Nucleus accumbens (tissue), 56 donors: ENCODE results near the gene TSPOAP1.
A peak's percentile ranks its signal among the peaks of the same experiment; 100 is the strongest.

ENCODE experiments used
- DNase-seq, 56 donors: peaks; one replicate each; lab custom pipeline; 2025; lab: John Stamatoyannopoulos, UW

TSPOAP1 gene

DNA sequence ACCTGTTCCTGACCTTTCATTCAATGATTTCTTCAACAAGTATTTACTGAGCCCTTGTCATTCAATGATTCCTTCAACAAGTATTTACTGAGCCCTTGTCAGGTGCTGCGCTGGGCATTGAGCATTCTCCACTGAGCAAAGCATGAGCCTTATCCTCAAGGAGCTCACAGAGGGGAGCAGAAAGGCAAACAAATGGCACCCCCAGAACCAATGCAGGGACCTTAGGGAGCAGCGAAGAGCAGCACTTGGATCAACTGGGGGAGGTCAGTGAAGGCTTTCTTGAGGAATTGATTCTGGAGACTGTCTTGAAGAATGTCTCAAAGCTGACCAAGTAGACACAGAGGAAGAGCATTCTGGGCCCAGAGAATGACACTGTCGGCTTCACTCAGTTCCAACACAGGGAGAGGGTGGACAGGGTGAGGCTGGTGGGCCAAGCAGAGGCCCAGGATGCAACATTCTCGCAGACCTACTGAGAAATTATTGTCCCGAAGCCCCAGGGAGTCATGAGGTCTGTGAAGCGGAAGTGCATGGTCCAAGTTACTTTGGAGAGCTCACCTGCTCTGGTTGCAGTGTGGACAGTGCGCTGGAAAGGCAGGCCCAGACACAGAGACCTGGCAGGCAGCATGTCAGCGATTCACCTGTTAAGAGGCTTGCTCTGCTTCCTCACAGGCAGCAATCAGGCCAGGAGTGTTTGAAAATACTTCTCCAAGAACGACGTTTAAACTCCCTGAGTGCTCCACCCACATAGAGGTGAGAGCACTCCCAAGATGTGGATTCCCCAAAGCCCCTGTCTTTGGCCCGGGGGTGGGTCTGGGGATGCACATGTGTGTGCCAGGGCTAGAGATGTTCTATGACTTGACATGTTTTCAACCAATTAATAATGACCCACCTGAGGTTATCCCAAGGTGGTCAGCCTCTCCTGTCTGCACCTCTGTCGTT lies 44.7 kb downstream of the TSPOAP1 start:
- DNase-seq: no peak

DNA sequence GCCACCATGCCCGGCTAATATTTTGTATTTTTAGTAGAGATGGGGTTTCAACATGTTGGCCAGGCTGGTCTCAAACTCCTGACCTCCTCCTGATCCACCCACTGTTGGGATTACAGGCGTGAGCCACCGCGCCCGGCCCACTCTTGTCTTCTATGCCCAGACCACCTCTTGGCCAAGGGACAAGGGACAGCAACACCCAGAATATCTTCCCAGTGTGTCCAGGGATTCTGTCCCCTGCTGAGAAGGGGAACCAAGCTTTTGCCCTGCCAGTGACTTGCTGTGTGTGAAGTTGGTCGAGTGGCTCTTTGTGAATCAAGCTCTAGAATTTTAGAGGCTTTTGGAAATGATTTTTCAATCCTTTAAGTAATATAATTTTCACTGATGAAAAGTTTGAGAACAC lies 46.2 kb downstream of the TSPOAP1 start:
- no peak for DNase-seq

DNA sequence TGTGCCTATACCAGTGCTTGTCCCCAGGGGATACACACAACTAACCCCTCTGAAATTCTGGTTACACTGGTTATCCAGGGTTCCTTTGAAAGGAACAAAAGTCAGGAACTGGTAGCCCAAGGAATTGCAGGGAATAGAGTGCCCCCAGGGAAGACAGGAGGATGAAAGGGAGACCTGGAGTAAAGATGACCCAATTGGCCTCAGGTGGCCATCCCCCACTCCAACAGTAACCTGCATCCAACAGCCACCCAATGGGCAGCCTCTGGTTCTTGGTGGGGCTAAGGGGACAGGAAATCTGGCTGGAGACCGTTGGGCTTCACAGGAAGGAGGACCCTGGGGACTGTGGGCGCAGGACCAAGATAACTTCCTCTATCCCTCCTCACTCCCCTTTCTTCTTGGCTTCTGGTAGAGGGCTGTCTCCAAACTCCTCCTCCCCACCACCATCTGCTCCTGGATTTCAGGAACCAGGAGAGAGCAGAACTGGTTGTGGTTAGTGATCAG lies 47.0 kb downstream of the TSPOAP1 start:
- DNase-seq: no peak

DNA sequence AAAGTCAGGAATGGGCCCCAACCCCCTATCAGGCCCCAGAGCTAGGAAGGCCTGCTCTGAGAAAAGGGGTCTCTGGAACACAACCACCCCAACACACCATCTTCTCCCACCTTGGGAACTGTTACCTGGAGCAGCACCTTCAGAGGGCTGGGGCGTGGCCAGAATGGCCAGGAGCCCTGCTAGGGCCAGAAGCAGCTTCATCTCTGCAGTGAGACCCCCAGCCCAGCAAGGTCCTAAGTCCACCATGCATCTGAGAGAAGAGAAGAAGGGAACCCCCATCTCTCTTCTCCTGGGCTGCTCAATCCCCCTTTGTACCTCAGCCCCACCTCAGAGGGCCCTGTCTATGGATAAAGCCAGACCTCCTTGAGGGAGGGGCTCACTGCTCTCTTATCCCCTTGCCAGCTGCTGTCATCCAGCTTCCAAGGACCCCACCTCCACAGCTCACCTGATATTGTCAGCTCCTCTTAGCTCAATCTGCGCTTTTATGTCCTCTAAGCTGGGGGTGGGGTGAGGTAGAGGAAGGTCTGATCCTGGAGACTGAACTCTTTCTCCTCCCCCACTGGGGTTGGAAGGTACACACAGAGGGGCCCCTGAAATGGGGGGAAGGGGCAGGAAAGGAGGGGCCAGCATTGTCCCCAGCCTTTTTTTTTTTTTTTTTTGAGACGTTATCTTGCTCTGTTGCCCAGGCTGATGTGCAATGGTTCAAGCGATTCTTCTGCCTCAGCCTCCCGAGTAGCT lies 47.9 kb downstream of the TSPOAP1 start, which contains the start of gene MPO:
MPO (minus strand) TSS at position 456 of the 738 bp plus-strand sequence; CDS start at position 279, 177 bp downstream.
- no peak for DNase-seq

DNA sequence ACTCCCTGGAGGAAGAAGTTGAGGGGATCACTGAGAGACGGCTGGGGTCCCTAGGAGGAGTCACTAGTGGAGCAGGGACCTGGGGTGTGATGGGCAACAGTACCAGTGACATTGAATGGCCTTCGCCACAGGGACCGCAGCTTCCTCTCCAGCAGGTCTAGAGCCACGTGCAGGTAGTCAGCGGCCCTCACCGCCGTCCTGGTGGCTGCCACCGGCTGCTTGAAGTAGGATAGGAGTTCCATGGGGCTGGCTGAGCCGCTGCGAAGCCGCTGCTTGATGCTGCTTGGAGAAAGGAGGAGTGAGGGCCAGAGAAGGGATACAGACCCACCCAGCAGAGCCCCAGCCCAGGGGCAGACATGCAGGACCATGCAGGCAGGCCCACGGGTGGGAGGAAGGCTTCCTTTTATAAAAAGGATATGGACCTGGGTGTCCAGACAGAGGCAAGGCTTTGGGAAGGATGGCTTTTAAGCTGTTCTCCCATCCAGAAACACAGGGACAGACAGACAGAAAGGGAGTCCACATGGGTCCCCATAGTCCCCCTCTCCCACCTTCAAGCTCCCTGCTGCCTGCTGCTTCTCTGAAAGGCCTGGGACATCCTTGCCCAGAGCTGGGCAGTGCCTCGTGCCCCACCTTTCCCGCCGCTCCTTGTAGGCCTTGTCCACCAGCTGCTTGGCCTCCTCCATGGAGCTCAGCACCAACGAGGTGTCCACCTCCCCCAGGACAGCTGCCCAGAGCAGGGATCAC lies 48.7 kb downstream of the TSPOAP1 start:
- DNase-seq: no peak

DNA sequence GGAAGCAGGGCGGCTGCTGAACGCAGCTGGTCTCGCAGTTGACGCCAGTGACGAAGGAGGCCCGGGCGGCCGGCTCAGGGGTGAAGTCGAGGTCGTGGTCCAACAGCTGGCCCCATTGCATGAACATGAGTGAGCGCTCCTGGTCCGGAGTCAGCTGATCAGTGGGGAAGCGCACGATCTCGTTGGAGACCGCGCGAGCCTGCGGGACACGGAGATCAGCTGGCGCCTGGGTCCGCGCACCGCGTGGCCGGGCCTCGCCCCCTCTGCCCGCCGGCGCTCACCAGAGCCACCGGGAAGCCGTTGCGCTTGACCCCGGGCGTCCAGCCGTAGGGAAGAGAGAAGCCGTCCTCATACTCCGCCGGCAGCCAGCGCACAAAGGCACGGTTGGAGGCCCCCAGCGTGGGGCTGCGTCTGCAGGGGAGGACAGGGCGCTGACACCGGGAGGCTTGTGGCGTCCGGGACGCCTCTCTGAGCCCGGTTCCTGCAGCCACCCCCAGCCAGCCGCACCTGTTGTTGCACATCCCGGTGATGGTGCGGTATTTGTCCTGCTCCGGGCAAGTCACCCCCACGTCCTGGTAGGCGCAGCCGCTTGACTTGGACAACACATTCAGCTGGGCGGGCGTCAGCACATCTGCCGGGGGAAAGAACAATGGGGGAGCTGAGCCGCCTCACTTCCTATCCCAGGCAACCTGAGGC lies 49.4 kb downstream of the TSPOAP1 start:
- no peak for DNase-seq

DNA sequence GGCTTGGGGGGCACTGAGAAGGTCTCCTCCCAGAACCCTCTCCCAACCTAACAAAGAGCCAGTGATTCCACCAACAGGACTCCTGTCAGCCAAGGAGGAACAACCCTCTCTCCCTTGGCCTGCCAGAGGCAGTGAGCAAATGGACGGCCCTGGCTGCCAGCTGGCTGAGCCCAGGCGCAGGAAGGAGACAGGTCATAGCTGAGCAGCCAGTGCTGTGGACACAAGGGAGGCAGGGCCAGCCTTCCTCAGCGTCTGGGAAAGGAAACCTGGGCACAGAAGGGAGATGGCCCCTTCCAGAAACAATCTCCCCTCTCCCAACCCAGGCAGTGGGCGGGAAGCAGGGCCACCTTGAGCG lies 50.0 kb downstream of the TSPOAP1 start:
- peak in 3 of 56 donors; percentile 6 to 12 (median 7) for DNase-seq

DNA sequence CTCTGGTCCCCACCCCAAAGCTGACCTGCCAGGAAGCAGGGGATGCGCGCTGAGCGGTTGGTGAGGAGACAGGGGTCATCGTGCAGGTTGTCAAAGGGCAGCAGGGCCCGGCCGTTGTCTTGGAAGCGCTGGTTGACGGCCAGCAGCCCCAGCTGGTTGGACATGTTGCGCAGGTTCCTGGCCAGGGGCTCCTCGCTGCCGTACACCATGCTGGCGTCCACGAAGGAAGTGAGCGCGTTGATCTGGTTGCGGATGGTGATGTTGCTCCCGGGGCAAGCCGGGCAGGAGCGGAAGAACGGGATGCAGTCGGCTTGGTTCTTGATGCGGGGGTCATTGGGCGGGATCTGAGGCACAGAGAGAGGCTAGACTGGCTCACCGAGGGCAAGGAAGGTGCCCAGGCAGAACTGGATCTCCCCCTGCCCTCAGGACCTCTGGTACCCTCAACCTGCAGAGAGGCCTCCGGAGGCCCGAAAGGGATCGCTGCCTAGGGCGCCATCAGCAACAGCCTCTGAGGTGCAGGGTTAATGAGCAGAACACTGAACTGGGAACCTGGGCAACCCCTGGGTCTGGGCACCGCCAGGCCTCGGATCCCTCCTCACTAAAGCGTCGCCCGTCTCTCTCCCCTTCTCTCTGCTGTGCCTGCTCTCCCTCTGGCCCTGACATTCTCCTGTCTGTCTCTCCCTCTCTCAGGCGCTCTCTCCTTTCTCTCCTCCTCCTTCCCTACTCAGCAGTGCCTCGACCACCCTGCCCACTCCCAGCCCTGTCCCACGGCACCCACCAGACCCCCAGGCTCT lies 50.6 kb downstream of the TSPOAP1 start:
- DNase-seq: no peak

DNA sequence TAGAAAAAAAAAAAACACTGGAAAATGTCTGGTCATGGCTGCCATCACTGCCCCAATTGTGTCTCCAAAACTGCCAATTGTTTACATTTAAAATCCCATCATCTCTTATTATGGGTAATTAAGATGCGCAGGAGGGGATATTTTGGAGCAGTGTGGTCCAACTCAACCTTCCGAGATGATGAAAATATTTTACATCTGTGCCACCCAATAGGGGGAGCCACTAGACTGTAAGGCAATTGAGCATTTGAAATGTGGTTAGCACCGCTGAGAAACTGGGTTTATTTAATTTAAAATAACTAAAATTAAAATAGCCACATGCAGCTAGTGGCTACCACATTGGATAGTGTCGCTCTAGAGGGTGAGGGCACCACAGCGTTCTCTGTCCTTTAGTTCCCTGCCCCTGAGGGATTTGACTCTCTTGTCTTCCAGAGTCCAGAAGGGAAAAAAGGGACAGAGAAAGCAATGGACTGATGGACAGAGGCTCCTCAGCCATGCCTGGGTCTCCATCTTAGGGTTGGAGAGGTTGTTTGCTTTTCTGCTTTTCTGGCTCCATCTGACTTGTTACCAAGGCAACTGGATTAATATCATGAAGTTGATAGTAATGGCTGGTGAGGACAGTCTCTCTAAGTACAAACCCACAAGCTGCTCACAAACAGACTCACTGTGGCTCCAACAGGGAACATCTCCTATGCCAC lies 51.3 kb downstream of the TSPOAP1 start:
- DNase-seq: no peak

DNA sequence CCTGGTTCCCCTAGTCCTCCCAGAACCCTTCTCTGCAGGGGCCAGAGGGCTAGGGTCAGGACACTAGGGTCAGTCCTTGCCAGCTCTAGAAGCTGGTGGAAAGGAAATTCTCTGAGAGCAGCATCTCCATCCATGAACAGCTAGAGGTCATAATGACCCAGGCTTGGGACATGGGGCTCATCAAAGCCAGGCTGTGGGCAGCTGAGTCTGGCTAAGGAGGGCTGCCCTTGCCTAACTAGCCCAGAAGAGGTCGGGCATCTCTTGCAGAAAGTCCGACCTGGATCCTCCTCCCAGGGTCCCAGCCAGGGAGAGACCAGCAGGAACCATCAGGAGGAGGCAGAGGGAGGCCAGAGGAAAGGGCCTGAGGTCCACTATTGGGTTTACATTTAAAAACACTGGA lies 52.2 kb downstream of the TSPOAP1 start:
- no peak for DNase-seq

DNA sequence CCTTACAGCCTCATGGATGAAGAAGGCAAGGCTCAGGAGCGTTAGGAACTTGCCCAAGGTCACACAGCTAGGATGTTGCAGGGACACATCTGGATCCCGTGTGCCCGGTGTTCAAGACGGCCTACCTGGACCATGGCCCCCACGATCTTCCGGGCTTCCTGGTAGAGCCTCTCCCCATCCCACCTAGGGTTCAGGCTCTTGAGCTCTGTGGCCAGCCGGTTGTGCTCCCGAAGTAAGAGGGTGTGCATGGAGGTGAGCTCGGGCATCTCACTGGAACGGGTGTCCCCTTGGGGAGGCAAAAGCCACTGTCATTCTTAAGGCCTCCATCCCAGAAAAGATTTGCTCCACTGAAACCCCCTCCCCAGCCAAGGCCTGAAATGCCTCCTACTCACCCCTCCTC lies 53.2 kb downstream of the TSPOAP1 start:
- no peak for DNase-seq

DNA sequence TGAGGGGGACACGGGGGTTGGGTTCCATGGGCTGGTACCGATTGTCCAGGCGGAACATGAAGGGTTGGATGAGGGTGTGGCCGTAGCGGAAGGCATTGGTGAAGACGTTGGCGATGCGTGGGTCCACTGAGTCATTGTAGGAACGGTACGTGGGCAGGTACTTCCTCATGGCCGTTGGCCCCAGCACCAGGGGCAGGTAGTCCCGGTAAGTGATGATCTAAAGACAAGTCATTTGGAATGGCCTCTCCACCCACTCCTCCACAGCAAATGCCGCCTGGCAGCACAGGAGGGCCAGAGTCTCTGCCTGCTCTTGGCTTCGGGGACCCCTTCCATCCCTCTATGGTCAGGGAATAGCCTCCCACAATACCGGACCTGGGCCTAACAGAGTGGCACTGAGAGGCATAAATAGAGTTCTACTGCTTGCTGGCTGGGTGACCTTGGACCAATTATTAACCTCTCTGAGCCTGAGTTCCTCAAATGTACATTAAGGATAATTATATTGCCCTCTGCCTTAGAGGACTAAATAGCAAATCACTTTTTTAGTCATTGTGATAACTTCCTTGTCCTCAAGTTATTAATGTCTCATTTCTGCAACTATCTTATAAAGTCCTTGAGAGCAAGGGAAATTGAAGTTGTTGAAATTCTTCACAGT lies 55.0 kb downstream of the TSPOAP1 start:
- no peak for DNase-seq

DNA sequence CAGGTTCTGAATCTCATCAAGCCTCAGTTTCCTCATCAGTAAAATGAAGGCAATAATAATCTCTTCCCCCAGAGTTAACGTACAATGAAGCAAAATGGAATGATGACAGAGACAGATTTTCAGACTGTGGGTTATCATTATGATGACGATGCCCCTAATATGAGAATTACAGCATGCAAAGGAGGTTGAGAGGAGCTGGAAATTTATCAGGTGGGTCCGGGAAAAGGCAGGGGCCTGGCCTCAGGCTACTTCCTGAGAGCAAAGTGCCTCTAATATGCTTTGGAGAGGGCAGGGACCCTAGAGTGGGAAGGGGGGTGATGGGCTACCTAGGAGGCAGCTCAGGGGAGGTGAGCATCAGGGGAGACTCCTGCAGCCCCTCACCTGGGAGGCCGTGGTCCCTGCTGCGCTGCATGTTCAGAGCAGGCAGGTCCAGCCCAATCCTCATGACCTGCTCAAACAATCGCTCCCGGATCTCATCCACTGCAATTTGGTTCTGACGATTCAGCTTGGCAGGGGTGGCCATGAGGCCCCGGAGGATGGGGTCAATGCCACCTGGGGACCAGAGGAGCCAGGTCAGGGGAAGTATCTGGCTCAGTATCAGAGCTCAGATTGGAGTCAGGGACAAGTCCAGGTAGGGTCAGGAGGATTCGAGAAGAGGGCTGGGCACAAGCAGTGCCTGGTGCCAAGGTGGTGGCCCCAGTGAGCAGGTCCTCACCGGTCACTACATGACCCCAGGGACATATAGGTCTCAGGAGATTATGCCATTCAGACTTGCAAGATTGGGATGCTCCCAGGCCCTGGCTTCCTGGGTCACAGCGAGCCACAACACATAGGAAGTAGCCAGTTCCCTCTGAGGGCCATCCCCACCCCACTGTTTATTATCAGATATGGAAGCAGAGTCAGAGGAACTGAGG lies 56.0 kb downstream of the TSPOAP1 start:
- no peak for DNase-seq

DNA sequence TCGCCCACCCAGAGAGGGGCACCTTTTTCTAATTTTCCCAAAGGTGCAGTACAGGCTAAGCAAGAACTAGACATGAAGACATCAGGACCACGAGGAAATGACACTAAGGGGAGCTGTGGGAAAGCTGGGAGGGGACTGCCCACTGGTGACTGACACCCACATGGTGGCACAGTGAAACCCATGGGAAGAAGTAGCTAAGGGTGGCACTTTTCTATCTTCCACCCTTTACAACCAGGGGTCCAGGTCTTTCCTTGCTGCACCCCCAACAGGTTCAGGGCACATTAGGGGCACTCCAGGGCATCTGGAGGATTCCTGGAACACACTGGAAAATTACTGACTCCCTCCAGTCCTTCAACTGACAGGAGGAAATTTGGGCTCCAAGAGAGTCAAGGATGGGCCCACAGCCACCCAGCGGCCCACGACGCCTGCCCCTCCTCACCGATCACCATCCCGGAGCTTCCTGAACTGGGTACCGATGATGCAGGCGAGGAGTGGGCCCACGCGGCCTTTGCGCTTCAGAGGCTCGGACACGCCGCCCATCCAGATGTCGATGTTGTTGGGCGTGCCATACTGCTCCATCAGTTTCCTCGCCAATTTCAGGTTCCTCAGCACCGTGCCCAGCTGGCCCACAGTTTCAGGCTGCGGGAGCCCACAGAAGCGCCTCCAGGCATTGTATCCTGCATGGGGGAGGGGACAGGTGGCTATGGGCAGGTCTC lies 57.2 kb downstream of the TSPOAP1 start:
- no peak for DNase-seq

DNA sequence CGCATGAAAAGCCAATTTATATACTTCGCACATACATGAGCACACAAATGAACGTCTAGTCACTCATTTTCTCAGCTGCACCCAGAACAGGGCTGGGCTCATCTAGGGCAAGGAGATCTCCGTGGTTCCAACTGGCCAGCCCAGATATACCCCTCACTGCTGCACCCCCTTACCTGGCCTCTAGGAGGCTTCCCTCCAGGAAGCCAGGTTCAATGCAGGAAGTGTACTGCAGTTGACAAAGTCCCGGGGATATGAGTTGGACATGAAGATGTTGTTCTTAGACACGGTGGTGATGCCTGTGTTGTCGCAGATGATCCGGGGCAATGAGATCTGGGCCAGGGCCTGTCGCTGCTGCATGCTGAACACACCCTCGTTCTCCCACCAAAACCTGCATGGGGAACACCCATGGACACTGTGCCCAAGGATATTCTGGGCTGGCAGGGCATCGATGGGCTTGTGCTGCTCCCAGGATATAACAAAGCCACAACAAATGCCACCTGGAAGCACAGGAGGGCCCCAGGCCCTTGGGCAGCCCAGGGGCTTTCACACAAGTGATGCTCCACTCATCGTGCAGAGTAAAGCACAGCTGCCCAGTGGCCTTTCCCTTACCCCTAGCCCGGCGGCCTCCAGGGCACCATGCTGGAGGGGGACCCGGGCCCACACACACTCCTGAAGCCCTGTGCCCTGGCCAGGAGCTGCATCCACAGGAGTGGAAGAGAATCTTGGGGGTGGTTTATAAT lies 57.9 kb downstream of the TSPOAP1 start:
- DNase-seq: no peak
